ENCODE results near the gene SCUBE2. TPM values are rescaled to one million over a fixed set of nuclear protein-coding genes. Genes with fewer than 3 reads are reported as not detected.

The SCUBE2 gene
- total RNA-seq, 1 experiment from 2014 or later = 1.9 TPM

DNA sequence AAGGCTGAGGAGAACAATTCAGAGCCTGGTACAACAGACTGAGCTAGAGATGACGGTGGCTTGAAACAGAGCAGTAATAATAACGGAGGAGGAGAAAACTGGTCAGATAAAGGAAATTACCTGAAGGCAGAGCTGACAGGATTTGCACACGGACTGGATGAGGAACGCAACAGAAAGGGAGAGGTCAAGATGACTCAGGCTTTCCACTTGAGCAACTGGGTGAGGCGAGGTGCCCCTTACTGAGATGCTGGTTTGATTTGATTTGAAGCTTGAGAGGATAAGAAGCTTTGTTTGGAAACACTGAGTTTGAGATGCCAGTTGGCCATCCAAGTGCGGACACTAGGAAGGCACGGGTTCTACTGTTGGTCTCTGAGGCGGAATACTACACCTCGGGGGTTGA is 52.2 kb downstream of the SCUBE2 start (continued):
- TF ChIP-seq IRF2 (CRISPR knock-in tag; IDR thresholded peaks at IDR 0.05; ENCODE audit: borderline replicate concordance, low read depth) (no peak), FOXK1 (CRISPR knock-in tag; IDR thresholded peaks at IDR 0.05) (no peak), TEAD4 (CRISPR knock-in tag; IDR thresholded peaks at IDR 0.05) (no peak), NR2C2 (CRISPR knock-in tag; IDR thresholded peaks at IDR 0.05) (no peak), RORB (CRISPR knock-in tag; IDR thresholded peaks at IDR 0.05) (no peak), ELF4 (CRISPR knock-in tag; IDR thresholded peaks at IDR 0.05; ENCODE audit: low read depth) (no peak)
- TF ChIP-seq, protein P1, sequence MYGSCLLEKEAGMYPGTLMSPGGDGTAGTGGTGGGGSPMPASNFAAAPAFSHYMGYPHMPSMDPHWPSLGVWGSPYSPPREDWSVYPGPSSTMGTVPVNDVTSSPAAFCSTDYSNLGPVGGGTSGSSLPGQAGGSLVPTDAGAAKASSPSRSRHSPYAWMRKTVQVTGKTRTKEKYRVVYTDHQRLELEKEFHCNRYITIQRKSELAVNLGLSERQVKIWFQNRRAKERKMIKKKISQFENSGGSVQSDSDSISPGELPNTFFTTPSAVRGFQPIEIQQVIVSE (CRISPR knock-in tag; IDR thresholded peaks at IDR 0.05; ENCODE audit: borderline replicate concordance) = no peak

DNA sequence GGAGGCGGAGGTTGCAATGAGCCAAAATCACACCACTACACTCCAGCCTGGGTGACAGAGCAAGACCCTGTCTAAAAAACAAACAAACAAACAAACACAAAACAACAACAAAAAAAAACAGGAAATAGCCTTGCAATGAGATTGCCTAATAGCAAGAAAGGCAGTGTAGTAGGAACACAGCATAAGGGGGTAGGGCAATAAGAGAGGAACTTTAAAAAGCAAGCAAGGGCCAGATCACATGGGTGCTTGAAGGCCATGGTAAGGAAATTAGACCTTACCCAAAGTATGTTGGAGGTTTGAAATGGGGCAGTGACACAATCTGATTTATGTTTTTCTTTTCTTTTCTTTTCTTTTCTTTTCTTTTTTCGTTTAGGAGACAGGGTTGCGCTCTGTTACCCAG is 52.9 kb downstream of the SCUBE2 start:
- ChIA-PET CTCF (interaction anchor here (1.4 kb wide), 1 partner anchor 23 kb away, joined by 5 read pairs; no protein-coding TSS in a partner anchor), POLR2A (no interaction called here)
- H3K4me3 Mint-ChIP-seq = no peak overlapping the region
- H3K36me3 Mint-ChIP-seq = no peaks in the 10 kb centered on the region
- ATAC-seq (no peak), DNase-seq (ENCODE audit: low spot score) (no peak)
- peaks cover 18% of the 10 kb centered on the region for H3K4me1 Mint-ChIP-seq
- H3K27ac Mint-ChIP-seq = no peak overlapping the region
- no peaks in the 10 kb centered on the region for H3K9me3 Mint-ChIP-seq
- TF ChIP-seq ZNF317 (CRISPR knock-in tag; IDR thresholded peaks at IDR 0.05; ENCODE audit: borderline replicate concordance, low read depth) (no peak), HMGA2 (CRISPR knock-in tag; IDR thresholded peaks at IDR 0.05) (no peak), CBFB (CRISPR knock-in tag; IDR thresholded peaks at IDR 0.05; ENCODE audit: low read depth) (no peak)
- TF ChIP-seq, protein P2, sequence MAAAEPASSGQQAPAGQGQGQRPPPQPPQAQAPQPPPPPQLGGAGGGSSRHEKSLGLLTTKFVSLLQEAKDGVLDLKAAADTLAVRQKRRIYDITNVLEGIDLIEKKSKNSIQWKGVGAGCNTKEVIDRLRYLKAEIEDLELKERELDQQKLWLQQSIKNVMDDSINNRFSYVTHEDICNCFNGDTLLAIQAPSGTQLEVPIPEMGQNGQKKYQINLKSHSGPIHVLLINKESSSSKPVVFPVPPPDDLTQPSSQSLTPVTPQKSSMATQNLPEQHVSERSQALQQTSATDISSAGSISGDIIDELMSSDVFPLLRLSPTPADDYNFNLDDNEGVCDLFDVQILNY (CRISPR knock-in tag; IDR thresholded peaks at IDR 0.05) = no peak
- H3K27me3 Mint-ChIP-seq (ENCODE audit: low read depth) = no peaks in the 10 kb centered on the region

DNA sequence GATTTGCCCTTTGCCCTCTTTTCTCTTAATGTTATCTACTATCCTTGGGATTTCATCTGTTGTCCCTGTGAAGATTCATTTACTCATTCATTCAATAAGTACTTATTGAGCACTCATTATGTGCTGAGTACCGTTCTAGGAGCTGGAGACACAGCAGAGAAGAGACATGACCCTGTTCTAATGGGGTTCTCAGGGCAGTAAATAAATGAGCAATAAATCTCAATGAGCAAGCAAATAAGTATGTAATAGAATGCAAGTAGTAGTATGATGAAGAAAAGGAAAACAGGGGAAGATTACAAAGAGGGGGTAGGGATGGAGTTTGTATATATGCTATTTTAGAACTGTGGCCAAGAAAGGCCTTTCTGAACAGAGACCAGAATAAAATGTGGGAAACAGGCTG is 53.4 kb downstream of the SCUBE2 start:
- ChIA-PET POLR2A (interaction anchor here (1.3 kb wide), 1 partner anchor 14 kb away, joined by 3 read pairs; no protein-coding TSS in a partner anchor), CTCF (interaction anchor here (1.0 to 1.8 kb wide), 4 partner anchors 22 to 100 kb away, joined by 3 to 10 read pairs (median 4); no protein-coding TSS in a partner anchor)
- Mint-ChIP-seq H3K4me3 (no peak overlapping the region), H3K36me3 (no peaks in the 10 kb centered on the region), H3K4me1 (peaks cover 18% of the 10 kb centered on the region), H3K27ac (no peak overlapping the region), H3K9me3 (no peaks in the 10 kb centered on the region), H3K27me3 (ENCODE audit: low read depth) (no peaks in the 10 kb centered on the region)
- ATAC-seq = no peak
- TF ChIP-seq, protein P3, sequence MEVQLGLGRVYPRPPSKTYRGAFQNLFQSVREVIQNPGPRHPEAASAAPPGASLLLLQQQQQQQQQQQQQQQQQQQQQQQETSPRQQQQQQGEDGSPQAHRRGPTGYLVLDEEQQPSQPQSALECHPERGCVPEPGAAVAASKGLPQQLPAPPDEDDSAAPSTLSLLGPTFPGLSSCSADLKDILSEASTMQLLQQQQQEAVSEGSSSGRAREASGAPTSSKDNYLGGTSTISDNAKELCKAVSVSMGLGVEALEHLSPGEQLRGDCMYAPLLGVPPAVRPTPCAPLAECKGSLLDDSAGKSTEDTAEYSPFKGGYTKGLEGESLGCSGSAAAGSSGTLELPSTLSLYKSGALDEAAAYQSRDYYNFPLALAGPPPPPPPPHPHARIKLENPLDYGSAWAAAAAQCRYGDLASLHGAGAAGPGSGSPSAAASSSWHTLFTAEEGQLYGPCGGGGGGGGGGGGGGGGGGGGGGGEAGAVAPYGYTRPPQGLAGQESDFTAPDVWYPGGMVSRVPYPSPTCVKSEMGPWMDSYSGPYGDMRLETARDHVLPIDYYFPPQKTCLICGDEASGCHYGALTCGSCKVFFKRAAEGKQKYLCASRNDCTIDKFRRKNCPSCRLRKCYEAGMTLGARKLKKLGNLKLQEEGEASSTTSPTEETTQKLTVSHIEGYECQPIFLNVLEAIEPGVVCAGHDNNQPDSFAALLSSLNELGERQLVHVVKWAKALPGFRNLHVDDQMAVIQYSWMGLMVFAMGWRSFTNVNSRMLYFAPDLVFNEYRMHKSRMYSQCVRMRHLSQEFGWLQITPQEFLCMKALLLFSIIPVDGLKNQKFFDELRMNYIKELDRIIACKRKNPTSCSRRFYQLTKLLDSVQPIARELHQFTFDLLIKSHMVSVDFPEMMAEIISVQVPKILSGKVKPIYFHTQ (CRISPR knock-in tag; IDR thresholded peaks at IDR 0.05) = no peak
- TF ChIP-seq CREB1 (CRISPR knock-in tag; IDR thresholded peaks at IDR 0.05) (no peak), ZNF121 (CRISPR knock-in tag; IDR thresholded peaks at IDR 0.05) (no peak), ZNF416 (CRISPR knock-in tag; IDR thresholded peaks at IDR 0.05) (no peak)
- TF ChIP-seq, protein P4, sequence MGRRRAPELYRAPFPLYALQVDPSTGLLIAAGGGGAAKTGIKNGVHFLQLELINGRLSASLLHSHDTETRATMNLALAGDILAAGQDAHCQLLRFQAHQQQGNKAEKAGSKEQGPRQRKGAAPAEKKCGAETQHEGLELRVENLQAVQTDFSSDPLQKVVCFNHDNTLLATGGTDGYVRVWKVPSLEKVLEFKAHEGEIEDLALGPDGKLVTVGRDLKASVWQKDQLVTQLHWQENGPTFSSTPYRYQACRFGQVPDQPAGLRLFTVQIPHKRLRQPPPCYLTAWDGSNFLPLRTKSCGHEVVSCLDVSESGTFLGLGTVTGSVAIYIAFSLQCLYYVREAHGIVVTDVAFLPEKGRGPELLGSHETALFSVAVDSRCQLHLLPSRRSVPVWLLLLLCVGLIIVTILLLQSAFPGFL (CRISPR knock-in tag; IDR thresholded peaks at IDR 0.05; ENCODE audit: borderline replicate concordance) = no peak
- TF ChIP-seq, protein P5, sequence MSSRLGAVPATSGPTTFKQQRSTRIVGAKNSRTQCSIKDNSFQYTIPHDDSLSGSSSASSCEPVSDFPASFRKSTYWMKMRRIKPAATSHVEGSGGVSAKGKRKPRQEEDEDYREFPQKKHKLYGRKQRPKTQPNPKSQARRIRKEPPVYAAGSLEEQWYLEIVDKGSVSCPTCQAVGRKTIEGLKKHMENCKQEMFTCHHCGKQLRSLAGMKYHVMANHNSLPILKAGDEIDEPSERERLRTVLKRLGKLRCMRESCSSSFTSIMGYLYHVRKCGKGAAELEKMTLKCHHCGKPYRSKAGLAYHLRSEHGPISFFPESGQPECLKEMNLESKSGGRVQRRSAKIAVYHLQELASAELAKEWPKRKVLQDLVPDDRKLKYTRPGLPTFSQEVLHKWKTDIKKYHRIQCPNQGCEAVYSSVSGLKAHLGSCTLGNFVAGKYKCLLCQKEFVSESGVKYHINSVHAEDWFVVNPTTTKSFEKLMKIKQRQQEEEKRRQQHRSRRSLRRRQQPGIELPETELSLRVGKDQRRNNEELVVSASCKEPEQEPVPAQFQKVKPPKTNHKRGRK (CRISPR knock-in tag; IDR thresholded peaks at IDR 0.05; ENCODE audit: borderline replicate concordance) = no peak
- TF ChIP-seq, protein P6, sequence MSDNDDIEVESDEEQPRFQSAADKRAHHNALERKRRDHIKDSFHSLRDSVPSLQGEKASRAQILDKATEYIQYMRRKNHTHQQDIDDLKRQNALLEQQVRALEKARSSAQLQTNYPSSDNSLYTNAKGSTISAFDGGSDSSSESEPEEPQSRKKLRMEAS (CRISPR knock-in tag; IDR thresholded peaks at IDR 0.05) = no peak
- TF ChIP-seq, protein P7, sequence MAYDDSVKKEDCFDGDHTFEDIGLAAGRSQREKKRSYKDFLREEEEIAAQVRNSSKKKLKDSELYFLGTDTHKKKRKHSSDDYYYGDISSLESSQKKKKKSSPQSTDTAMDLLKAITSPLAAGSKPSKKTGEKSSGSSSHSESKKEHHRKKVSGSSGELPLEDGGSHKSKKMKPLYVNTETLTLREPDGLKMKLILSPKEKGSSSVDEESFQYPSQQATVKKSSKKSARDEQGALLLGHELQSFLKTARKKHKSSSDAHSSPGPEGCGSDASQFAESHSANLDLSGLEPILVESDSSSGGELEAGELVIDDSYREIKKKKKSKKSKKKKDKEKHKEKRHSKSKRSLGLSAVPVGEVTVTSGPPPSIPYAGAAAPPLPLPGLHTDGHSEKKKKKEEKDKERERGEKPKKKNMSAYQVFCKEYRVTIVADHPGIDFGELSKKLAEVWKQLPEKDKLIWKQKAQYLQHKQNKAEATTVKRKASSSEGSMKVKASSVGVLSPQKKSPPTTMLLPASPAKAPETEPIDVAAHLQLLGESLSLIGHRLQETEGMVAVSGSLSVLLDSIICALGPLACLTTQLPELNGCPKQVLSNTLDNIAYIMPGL (CRISPR knock-in tag; IDR thresholded peaks at IDR 0.05) = no peak
- no peak for DNase-seq (ENCODE audit: low spot score)

All from WTC11 (cell line).